HepG2 (cell line): ENCODE measurements around the gene PIGL. TPM values are rescaled to one million over a fixed set of nuclear protein-coding genes. Genes with fewer than 3 reads are reported as not detected.
A peak's percentile ranks its signal among the peaks of the same experiment; 100 is the strongest.

Source experiments
- CREB1 ChIP-seq, 2 experiments: fragments of 450-650 bp in 1 of 2; IDR thresholded peaks; 2 replicates each; pipeline ENCODE4 v1.6.1; 2016 to 2017; ENCODE audit warnings: control low read depth in 1 of 2, mild to moderate bottlenecking in 1 of 2, missing compliant biosample characterization in 1 of 2, missing genetic modification characterization in 1 of 2
- GTF3A ChIP-seq: sonication (generic); formaldehyde crosslinking; conservative IDR thresholded peaks from 2 replicates; pipeline ENCODE4 v1.4.0; 2020; ENCODE audit warnings: mild to moderate bottlenecking, missing genetic modification reagents
- HOXA9 ChIP-seq: sonication (generic); formaldehyde crosslinking; IDR thresholded peaks from 2 replicates; pipeline ENCODE4 v1.8.1; 2022; ENCODE audit warnings: missing genetic modification reagents, mild to moderate bottlenecking, moderate library complexity, borderline replicate concordance
- IRX3 ChIP-seq: sonication (generic); formaldehyde crosslinking; IDR thresholded peaks from 2 replicates; pipeline ENCODE4 v1.8.1; 2023; ENCODE audit warnings: mild to moderate bottlenecking, low read depth, missing genetic modification reagents, borderline replicate concordance
- JDP2 ChIP-seq: sonication (generic); formaldehyde crosslinking; IDR thresholded peaks from 2 replicates; pipeline ENCODE4 v1.8.1; 2022; ENCODE audit warnings: missing genetic modification reagents, borderline replicate concordance
- MAX ChIP-seq: IDR thresholded peaks from 2 replicates; pipeline ENCODE4 v1.6.1; 2012; ENCODE audit warnings: inconsistent platforms
- NFIC ChIP-seq: IDR thresholded peaks from 2 replicates; pipeline ENCODE4 v1.6.1; 2012; ENCODE audit warnings: mild to moderate bottlenecking, low read length, inconsistent platforms
- NFRKB ChIP-seq: fragments of 450-650 bp; IDR thresholded peaks from 2 replicates; pipeline ENCODE4 v1.6.1; 2017
- TBP ChIP-seq: sonication (generic); formaldehyde crosslinking; IDR thresholded peaks from 2 replicates; pipeline ENCODE4 v1.5.0; 2020; ENCODE audit warnings: missing genetic modification reagents
- THAP9 ChIP-seq: sonication (generic); formaldehyde crosslinking; IDR thresholded peaks from 2 replicates; pipeline ENCODE4; 2020; ENCODE audit warnings: missing genetic modification reagents, mild to moderate bottlenecking, borderline replicate concordance
- U2AF2 ChIP-seq: fragments of 200-400 bp; formaldehyde crosslinking; IDR thresholded peaks from 2 replicates; pipeline ENCODE4 v1.6.1; 2017; ENCODE audit warnings: low read depth, mild to moderate bottlenecking, low read length
- ZEB1 ChIP-seq: IDR thresholded peaks from 2 replicates; pipeline ENCODE4 v1.6.1; 2012; ENCODE audit warnings: mild to moderate bottlenecking, low read depth, inconsistent platforms; ENCODE audit not compliant: insufficient replicate concordance
- ZFP91 ChIP-seq: sonication (generic); formaldehyde crosslinking; IDR thresholded peaks from 2 replicates; pipeline ENCODE4 v1.9.0; 2022; ENCODE audit warnings: missing genetic modification reagents, mild to moderate bottlenecking, borderline replicate concordance
- ZNF138 ChIP-seq: sonication (generic); formaldehyde crosslinking; IDR thresholded peaks from 2 replicates; pipeline ENCODE4 v1.5.0; 2020; ENCODE audit warnings: mild to moderate bottlenecking, low read depth, missing genetic modification reagents
- ZNF274 ChIP-seq: sonication (generic); formaldehyde crosslinking; IDR thresholded peaks from 2 replicates; pipeline ENCODE4 v1.5.1; 2020; ENCODE audit warnings: mild to moderate bottlenecking, missing genetic modification reagents
- ZNF30 ChIP-seq: sonication (generic); formaldehyde crosslinking; IDR thresholded peaks from 2 replicates; pipeline ENCODE4 v1.5.0; 2020; ENCODE audit warnings: mild to moderate bottlenecking, missing genetic modification reagents
- polyA plus RNA-seq, 8 experiments: library from polyadenylated mRNA; depleted of rRNA in 3 of 8; stranded (reverse) in 7 of 8; unstranded in 1 of 8; fragments of >200 nt; fragmentation: Illumina TruSeq in 4 of 8; extraction: Trizol in 4 of 8; gene quantifications; 2 replicates each; pipeline versions ENCODE4 v1.2.1 to v1.2.3, GENCODE V29; 2011 to 2016; ENCODE audit warnings: low read depth in 4 of 8, missing spikeins in 1 of 8, mixed read lengths in 1 of 8; ENCODE audit not compliant: insufficient read depth in 1 of 8
- total RNA-seq, 5 experiments: library from RNA; depleted of rRNA; stranded (reverse); fragments of >200 nt; fragmentation: Illumina TruSeq; extraction: Trizol; gene quantifications; 2 replicates each; pipeline ENCODE4 v1.2.3, GENCODE V29; 2016; ENCODE audit warnings: low read depth in 1 of 5
- TF ChIP-seq, protein P1 (sequence below), 2 experiments: IDR thresholded peaks; 2 replicates each; pipeline ENCODE4 v1.6.1; 2011 to 2012; ENCODE audit warnings: low read length in 2 of 2, borderline replicate concordance in 1 of 2, low read depth in 1 of 2, mild to moderate bottlenecking in 1 of 2, moderate library complexity in 1 of 2
- TF ChIP-seq, protein P2 (sequence below): sonication (generic); formaldehyde crosslinking; IDR thresholded peaks from 2 replicates; pipeline ENCODE4 v1.4.0; 2020; ENCODE audit warnings: missing genetic modification reagents; ENCODE audit errors: not compliant biosample characterization
- TF ChIP-seq, protein P3 (sequence below): sonication (generic); formaldehyde crosslinking; IDR thresholded peaks from 2 replicates; pipeline ENCODE4 v1.8.1; 2023; ENCODE audit warnings: missing genetic modification reagents, inconsistent platforms, borderline replicate concordance

Gene PIGL
- total and polyA plus RNA-seq, 2 of the 13 experiments (the other 11 are each of a cell fraction or from before 2014, with no cell fraction given) = 28.5 to 63.8 TPM

DNA sequence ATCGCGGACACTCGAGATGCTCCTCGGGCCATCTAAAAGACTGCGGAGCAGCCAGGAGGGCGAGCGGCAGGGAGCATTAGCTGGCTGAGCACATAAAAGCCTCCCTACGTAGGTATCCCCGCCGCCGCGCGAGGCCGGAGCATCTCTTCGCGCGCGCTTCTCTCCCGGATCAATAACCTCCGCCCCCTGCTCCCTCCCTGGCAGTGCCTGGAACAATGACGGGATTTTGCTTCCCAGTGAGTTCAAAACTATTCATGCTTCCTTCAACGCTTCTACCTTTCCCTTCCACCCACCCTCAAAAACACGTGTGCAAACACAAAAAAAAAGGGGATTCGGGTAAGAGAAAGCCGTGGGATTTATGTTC lies 135.3 kb downstream of the PIGL start (continued):
- TF ChIP-seq THAP9 (no peak), TBP (CRISPR knock-in tag) (no peak), ZNF30 (peak; percentile 79; the same call in 1 of the 2 replicates), U2AF2 (no peak), HOXA9 (no peak), ZEB1 (no peak), IRX3 (CRISPR knock-in tag) (no peak), GTF3A (CRISPR knock-in tag) (no peak), NFRKB (no peak), JDP2 (CRISPR knock-in tag) (no peak), MAX (peak; percentile 39; the same call in 1 of the 2 replicates), NFIC (no peak), ZNF138 (no peak), ZFP91 (peak; percentile 36; the same call in 1 of the 2 replicates), CREB1 (IDR thresholded peaks at IDR 0.05) (peak; percentile 49; the same call in 1 of the 2 replicates), CREB1 (CRISPR knock-in tag; IDR thresholded peaks at IDR 0.05) (peak; percentile 50; the same call in 1 of the 2 replicates), ZNF274 (CRISPR knock-in tag) (no peak)
- TF ChIP-seq, protein P1, sequence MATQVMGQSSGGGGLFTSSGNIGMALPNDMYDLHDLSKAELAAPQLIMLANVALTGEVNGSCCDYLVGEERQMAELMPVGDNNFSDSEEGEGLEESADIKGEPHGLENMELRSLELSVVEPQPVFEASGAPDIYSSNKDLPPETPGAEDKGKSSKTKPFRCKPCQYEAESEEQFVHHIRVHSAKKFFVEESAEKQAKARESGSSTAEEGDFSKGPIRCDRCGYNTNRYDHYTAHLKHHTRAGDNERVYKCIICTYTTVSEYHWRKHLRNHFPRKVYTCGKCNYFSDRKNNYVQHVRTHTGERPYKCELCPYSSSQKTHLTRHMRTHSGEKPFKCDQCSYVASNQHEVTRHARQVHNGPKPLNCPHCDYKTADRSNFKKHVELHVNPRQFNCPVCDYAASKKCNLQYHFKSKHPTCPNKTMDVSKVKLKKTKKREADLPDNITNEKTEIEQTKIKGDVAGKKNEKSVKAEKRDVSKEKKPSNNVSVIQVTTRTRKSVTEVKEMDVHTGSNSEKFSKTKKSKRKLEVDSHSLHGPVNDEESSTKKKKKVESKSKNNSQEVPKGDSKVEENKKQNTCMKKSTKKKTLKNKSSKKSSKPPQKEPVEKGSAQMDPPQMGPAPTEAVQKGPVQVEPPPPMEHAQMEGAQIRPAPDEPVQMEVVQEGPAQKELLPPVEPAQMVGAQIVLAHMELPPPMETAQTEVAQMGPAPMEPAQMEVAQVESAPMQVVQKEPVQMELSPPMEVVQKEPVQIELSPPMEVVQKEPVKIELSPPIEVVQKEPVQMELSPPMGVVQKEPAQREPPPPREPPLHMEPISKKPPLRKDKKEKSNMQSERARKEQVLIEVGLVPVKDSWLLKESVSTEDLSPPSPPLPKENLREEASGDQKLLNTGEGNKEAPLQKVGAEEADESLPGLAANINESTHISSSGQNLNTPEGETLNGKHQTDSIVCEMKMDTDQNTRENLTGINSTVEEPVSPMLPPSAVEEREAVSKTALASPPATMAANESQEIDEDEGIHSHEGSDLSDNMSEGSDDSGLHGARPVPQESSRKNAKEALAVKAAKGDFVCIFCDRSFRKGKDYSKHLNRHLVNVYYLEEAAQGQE (IDR thresholded peaks at IDR 0.05; ENCODE audit: borderline replicate concordance in 1 of 2, low read depth in 1 of 2, low read length in 2 of 2) = 0 out of 4 replicates have a peak, but pooled peaks of 1 of the 2 experiments have one; percentile 20
- TF ChIP-seq, protein P2, sequence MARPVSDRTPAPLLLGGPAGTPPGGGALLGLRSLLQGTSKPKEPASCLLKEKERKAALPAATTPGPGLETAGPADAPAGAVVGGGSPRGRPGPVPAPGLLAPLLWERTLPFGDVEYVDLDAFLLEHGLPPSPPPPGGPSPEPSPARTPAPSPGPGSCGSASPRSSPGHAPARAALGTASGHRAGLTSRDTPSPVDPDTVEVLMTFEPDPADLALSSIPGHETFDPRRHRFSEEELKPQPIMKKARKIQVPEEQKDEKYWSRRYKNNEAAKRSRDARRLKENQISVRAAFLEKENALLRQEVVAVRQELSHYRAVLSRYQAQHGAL (CRISPR knock-in tag) = no peak
- TF ChIP-seq, protein P3, sequence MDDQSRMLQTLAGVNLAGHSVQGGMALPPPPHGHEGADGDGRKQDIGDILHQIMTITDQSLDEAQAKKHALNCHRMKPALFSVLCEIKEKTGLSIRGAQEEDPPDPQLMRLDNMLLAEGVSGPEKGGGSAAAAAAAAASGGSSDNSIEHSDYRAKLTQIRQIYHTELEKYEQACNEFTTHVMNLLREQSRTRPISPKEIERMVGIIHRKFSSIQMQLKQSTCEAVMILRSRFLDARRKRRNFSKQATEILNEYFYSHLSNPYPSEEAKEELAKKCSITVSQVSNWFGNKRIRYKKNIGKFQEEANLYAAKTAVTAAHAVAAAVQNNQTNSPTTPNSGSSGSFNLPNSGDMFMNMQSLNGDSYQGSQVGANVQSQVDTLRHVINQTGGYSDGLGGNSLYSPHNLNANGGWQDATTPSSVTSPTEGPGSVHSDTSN (CRISPR knock-in tag) = no peak
